ENCODE measurements around the gene ADGRB3.

GRCh38 chr6:69027861-69028260 is 392.8 kb downstream of the ADGRB3 start:
- TF ChIP-seq CTCF (conservative IDR thresholded peaks at IDR 0.05; ENCODE audit: low read length) (no peak), EZH2phosphoT487 (IDR thresholded peaks at IDR 0.05; ENCODE audit: borderline replicate concordance, low read depth, low read length) (no peak)

All from OCI-LY7 (cell line).